NT2/D1 (cell line): Measurements from ENCODE around the gene KCNC4.

Source experiments
- DNase-seq: peaks from one replicate; pipeline ENCODE4 v3.0.0-alpha.2; 2011; ENCODE audit warnings: low read depth, low spot score
- H3K27me3 ChIP-seq: 2 replicates; pipeline ENCODE4 v1.6.0; 2011; ENCODE audit warnings: mild to moderate bottlenecking; ENCODE audit not compliant: insufficient read length, insufficient read depth
- H3K36me3 ChIP-seq: 2 replicates; pipeline ENCODE4 v1.6.1; 2011; ENCODE audit warnings: mild to moderate bottlenecking, low read length, mixed read lengths; ENCODE audit not compliant: insufficient read depth, insufficient read length
- H3K4me1 ChIP-seq: 2 replicates; pipeline ENCODE4 v1.5.1; 2011; ENCODE audit not compliant: insufficient read depth, insufficient read length
- H3K4me3 ChIP-seq: 2 replicates; pipeline ENCODE4 v1.5.1; 2011; ENCODE audit warnings: low read depth; ENCODE audit not compliant: insufficient read length
- H3K9ac ChIP-seq: 2 replicates; pipeline ENCODE4 v1.6.0; 2011; ENCODE audit warnings: low read depth; ENCODE audit not compliant: insufficient read length
- H3K9me3 ChIP-seq: 2 replicates; pipeline ENCODE4 v1.5.1; 2011; ENCODE audit warnings: mild to moderate bottlenecking, low read length; ENCODE audit not compliant: insufficient read depth
- SUZ12 ChIP-seq: IDR thresholded peaks from 2 replicates; pipeline ENCODE4 v1.6.1; 2011; ENCODE audit not compliant: insufficient read length, insufficient read depth; ENCODE audit errors: extremely low read depth
- YY1 ChIP-seq: IDR thresholded peaks from 2 replicates; pipeline ENCODE4 v1.6.1; 2011; ENCODE audit not compliant: insufficient read length, insufficient read depth
- ZNF274 ChIP-seq: IDR thresholded peaks from 2 replicates; pipeline ENCODE4 v1.6.1; 2011; ENCODE audit warnings: mild to moderate bottlenecking, low read depth, low read length

The KCNC4 gene

GRCh38 chr1:110242731-110243130, 32.6 kb downstream of the KCNC4 start:
- Histone ChIP-seq H3K4me3 (no peak overlapping the region), H3K9ac (no peak overlapping the region), H3K36me3 (no peaks in the 10 kb centered on the region), H3K4me1 (peaks cover 19% of the 10 kb centered on the region), H3K9me3 (no peaks in the 10 kb centered on the region), H3K27me3 (peaks cover 20% of the 10 kb centered on the region)
- no peak for TF ChIP-seq ZNF274
- no peak for DNase-seq

- peaks cover 20% of the 10 kb centered on the region for H3K27me3 ChIP-seq
- H3K36me3 ChIP-seq: no peaks in the 10 kb centered on the region
- no peaks in the 10 kb centered on the region for H3K9me3 ChIP-seq
- DNase-seq: no peak
- TF ChIP-seq YY1 (no peak), SUZ12 (no peak), ZNF274 (no peak)
- H3K4me1 ChIP-seq: peaks cover 19% of the 10 kb centered on the region
- H3K9ac ChIP-seq: peak overlapping the region; percentile 53
- no peak overlapping the region for H3K4me3 ChIP-seq
Observed at GRCh38 chr1:110243146-110243545, 33.0 kb downstream of the KCNC4 start.

- H3K4me3 ChIP-seq: no peak overlapping the region
- no peaks in the 10 kb centered on the region for H3K9me3 ChIP-seq
- peaks cover 19% of the 10 kb centered on the region for H3K4me1 ChIP-seq
- H3K27me3 ChIP-seq: peaks cover 20% of the 10 kb centered on the region
- TF ChIP-seq ZNF274 (no peak), SUZ12 (no peak), YY1 (no peak)
- H3K36me3 ChIP-seq: no peaks in the 10 kb centered on the region
- DNase-seq: no peak
- H3K9ac ChIP-seq: peak overlapping the region; percentile 53
Observed at GRCh38 chr1:110243574-110243973, 33.5 kb downstream of the KCNC4 start.

DNA sequence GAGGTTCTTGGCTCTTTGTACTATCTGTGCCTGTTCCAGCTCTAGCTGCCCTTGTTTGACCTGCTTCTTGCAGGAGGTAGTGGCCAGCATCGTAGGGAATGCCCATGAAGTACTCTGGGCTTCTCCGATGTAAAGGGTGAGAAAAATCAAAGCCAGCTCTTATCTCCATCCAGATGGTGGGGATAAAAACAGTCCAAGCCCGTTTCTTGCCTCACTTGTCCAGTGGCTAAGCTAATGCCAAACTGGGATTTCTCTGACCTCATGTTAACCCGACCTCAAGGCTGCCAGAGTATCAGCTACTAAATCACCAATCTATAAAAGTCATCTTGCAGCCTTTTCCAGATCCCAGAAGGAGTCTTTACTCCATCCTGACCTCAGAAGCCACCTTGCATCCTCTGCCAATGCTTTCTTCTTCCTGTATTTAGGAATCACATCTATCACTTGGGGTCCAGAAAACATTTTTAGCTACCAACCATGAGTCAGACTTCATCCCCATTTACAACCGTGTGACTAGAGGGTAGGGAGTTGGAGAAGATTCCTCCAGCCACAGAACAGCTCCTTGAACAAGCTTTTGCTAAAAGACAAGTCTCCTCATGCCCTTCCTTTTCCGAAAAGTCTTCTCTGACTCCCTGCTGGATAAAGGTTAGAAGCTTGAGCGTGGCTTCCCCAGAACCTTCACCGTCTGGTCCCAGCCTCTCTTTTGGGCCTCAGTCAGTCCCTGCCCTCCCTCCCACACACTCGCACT, 35.9 kb downstream of the KCNC4 start:
- no peak overlapping the region for H3K9ac ChIP-seq
- peaks cover 20% of the 10 kb centered on the region for H3K27me3 ChIP-seq
- no peak for TF ChIP-seq ZNF274
- no peak for TF ChIP-seq YY1
- no peak for TF ChIP-seq SUZ12
- H3K4me1 ChIP-seq: peaks cover 16% of the 10 kb centered on the region
- DNase-seq: no peak
- H3K4me3 ChIP-seq: no peak overlapping the region
- no peaks in the 10 kb centered on the region for H3K9me3 ChIP-seq
- no peaks in the 10 kb centered on the region for H3K36me3 ChIP-seq

GRCh38 chr1:110248746-110249145, 38.6 kb downstream of the KCNC4 start:
- Histone ChIP-seq H3K9me3 (no peaks in the 10 kb centered on the region), H3K27me3 (peaks cover 20% of the 10 kb centered on the region), H3K4me3 (no peak overlapping the region), H3K4me1 (peaks cover under 1% of the 10 kb centered on the region), H3K36me3 (no peaks in the 10 kb centered on the region), H3K9ac (no peak overlapping the region)
- TF ChIP-seq ZNF274: no peak
- TF ChIP-seq SUZ12: no peak
- no peak for TF ChIP-seq YY1
- DNase-seq: no peak

DNA sequence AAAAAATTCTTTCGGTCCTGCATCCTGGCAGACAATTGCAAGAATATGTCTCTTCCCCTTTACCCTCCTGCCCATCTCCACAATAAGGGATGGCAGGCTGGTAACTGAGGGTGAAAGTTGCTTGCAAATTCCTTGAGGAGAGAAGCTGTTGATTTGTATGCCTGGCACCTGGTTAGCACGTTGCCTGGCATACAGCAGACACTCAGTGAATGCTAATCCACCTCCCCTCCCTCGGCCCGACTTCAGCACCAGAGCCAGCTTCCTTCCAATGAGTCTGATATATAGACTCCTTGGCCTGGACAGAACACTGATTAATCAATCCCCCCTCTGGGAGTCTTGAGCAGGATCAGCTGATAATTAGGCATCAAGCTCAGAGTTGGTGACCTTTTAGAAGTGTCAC, 39.1 kb downstream of the KCNC4 start:
- H3K9me3 ChIP-seq: no peaks in the 10 kb centered on the region
- no peaks in the 10 kb centered on the region for H3K4me1 ChIP-seq
- H3K9ac ChIP-seq: no peak overlapping the region
- no peak for DNase-seq
- H3K27me3 ChIP-seq: peaks cover 19% of the 10 kb centered on the region
- H3K36me3 ChIP-seq: no peaks in the 10 kb centered on the region
- no peak for TF ChIP-seq YY1
- TF ChIP-seq ZNF274: no peak
- no peak for TF ChIP-seq SUZ12
- no peak overlapping the region for H3K4me3 ChIP-seq

GRCh38 chr1:110250008-110250407, 39.9 kb downstream of the KCNC4 start:
- no peaks in the 10 kb centered on the region for H3K9me3 ChIP-seq
- peaks cover under 1% of the 10 kb centered on the region for H3K4me1 ChIP-seq
- no peak overlapping the region for H3K4me3 ChIP-seq
- no peak overlapping the region for H3K9ac ChIP-seq
- no peaks in the 10 kb centered on the region for H3K36me3 ChIP-seq
- no peak for DNase-seq
- TF ChIP-seq YY1: no peak
- TF ChIP-seq SUZ12: no peak
- no peak for TF ChIP-seq ZNF274
- H3K27me3 ChIP-seq: peaks cover 11% of the 10 kb centered on the region

DNA sequence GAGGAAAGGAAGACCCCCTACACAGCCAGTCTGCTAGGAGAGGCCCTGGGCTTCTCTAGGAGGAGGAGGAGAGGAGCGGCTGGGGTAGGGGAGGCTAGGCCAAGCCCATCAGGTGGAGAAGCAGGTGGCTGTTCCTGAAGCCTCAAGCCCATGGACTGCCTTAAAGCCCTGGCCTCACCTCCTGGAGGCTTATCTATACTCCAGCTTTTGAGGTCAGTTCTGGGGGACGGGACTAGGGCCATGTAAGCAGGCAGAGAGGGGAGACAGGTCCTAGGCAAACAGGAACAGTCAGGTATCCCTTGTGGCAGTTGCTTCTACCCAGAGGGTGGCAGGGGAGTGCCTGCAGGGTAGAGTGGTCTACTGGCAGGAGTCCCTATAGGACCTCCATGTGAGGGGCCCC, 40.6 kb downstream of the KCNC4 start:
- H3K4me1 ChIP-seq: peaks cover 1% of the 10 kb centered on the region
- H3K36me3 ChIP-seq: no peaks in the 10 kb centered on the region
- no peak for DNase-seq
- H3K27me3 ChIP-seq: peaks cover 4% of the 10 kb centered on the region
- no peaks in the 10 kb centered on the region for H3K9me3 ChIP-seq
- no peak overlapping the region for H3K4me3 ChIP-seq
- TF ChIP-seq ZNF274: no peak
- no peak for TF ChIP-seq SUZ12
- TF ChIP-seq YY1: no peak
- no peak overlapping the region for H3K9ac ChIP-seq
